HG03460 (cell line): Measurements from ENCODE around the gene NUDT1.

ENCODE experiments used
- ATAC-seq: cut with Tn5 transposase; IDR thresholded peaks from one replicate; pipeline ENCODE4 v1.9.1; 2021; ENCODE audit not compliant: unreplicated experiment

NUDT1 gene

DNA sequence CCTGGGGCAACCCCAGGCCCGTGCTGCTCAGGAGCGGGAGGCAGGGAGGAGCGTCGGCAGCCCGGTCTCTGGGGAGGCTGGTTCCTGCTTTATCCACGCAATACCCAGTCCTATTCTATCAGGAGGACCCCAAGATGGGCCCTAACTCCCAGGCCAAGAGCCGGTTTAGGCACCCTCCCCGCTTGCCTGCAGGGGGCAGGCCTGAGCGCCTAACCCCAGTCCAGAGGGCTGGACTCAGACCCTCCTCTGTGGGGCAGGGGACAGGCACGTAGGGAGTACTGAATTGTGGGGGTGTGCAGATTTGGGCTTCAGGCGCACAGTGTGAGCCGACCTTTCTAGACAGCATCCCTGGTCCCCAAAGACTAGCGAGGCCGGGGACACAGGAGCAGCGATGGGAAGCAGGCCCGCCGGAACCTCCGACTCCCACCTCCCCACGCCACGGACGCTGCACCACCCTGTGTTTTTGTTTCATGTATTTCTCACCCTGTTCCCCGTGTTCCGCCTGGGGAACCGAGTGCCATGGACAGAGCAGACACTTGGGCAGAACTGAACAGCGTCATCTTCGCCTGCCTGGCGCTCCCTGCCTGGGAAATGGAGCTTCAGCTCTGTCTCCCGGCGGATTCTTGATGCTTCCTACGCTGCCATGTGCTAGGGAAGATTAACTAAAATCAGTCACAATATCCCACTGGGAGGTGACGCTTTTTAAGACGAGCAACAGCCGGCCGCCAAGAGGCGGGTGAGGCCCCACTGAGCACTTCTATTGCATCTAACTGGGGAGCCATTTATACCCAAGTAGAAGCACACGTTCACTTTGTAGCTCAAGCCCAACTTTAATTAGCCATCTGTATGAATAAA is 5.3 kb downstream of the NUDT1 start:
- no peak for ATAC-seq

DNA sequence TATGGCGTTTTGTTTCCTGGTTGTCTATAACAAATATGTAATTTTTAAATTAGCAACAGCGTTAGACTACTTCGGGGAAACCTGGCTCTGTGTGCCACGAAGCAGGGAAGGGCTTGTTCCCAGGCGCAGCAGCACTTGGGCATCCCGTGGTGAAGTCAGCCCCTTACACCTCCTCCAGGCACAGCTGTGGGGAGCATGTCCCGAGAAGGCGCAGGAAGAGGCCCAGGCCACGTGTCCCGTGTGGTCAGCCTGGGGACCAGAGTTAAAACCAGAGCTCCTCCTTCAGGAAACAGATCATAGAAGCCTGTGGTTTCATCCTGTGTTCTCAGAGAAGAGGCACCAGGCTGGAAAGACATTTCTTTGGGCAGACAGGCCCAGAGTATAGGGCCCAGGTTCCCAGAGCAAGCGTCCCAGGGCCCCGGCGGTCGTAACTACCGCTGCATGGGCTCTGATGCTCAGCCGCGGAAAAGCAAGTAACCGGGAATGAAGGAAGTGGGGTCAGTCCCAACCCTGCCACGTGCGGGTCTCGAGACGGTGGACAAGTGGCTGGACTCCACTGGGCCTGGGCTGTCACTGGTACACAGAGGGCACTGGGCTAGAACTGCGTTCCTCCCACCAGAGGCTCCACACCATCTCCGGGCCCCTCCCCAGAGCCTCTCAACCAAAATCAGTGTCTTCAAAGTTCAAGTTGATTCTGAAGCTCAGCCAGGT is 7.1 kb downstream of the NUDT1 start:
- ATAC-seq = peak; percentile 61

DNA sequence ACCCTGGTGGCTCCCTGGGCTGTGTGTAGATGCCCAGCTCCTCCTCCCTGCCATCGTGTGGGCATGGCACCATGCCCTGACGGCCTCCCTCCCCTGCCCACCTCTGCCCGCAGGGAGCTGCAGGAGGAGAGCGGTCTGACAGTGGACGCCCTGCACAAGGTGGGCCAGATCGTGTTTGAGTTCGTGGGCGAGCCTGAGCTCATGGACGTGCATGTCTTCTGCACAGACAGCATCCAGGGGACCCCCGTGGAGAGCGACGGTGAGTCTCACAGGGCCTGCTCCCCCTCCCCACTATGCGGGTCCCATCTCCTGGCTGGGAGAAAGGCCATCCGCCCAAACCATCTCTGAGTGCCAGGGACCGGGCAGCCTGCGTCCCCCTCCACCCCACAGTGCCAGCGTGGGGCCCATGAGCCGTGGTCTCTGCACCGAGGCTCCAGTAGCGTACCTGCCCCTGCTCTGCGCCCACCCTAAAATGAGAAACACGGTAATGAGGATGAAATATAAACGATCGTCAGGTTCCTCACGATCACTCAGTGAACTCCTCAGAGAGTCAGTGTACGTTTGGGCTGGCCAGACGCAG is 7.8 kb downstream of the NUDT1 start:
- no peak for ATAC-seq

DNA sequence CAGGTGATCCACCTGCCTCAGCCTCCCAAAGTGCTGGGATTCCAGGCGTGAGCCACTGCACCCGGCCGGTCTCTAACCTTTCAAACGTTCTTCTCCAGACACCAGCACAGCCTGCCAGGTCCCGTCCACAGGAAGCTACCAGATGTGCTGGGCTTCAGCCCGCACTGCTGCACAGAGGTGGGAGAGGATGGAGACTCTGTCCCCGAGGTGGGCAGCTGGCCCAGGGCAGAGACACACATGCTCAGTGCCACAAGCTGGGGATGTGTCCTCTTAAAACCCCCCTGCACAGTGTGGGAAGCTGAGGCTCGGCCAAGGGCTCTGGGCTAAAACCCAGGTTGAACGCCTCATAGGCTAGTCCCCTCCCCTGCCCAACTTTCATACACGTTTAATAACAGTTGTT is 9.4 kb downstream of the NUDT1 start:
- ATAC-seq = no peak

DNA sequence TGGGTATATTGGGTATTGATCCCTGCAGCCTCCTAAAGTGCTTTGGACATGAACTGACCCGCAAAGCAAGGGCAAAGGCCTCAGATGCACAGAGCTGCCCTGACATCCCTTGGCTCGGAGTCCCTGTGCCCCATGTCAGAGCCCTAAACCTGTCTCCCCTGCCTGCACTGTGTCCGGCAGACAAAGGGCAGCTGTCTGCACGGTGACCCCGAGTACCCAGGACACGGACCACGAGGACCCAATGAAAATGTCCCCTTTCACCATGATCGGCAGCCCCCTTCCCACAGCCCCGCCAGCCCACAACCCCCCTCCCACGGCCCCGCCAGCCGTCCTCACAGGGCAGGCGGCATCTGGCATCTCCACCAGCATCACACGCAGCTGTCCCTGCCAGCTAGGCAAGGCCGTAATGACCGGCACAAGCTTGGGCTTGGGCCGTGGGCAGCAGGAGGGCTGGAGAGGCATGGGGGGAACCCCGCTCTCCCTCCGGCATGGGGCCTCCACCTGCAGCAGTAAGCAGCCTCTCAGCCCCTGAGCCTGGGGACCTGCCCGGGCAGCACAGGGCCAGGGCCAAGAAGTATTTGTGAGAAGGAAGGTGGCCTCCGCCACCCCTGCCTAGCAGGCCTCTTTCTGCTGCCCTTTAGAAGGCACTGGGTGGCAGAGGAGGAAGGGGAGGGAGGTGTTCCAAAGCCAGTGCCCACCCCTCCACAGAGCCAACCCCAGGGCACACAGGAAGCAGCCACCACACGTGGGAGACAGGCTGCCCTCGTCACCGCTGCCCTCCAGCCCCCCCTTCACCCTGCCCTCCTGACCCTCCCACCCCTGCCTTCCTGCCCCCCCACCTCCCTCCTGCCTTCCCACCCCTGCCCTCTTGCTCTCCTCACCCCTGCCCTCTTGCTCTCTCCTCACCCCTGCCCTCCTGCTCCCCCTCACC is 10.1 kb downstream of the NUDT1 start:
- no peak for ATAC-seq

DNA sequence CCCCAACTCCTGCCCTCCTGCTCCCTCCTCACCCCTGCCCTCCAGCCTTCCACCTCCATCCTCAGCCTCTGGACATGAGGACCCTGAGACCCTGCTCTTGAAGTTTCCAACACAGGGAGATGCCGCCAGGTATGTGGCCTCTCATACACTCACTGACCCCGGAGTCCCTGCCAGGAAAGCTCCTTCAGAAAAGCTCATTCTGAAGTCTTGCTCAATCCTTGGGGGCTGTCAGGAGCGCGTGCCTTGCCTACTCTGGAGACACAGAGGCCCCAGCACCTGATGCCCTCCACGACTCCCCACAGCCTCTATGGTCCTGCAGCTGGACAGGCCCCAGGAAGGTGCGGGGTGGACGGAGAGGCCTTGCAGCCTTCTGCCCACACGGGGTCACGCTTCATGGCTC is 11.0 kb downstream of the NUDT1 start:
- no peak for ATAC-seq

DNA sequence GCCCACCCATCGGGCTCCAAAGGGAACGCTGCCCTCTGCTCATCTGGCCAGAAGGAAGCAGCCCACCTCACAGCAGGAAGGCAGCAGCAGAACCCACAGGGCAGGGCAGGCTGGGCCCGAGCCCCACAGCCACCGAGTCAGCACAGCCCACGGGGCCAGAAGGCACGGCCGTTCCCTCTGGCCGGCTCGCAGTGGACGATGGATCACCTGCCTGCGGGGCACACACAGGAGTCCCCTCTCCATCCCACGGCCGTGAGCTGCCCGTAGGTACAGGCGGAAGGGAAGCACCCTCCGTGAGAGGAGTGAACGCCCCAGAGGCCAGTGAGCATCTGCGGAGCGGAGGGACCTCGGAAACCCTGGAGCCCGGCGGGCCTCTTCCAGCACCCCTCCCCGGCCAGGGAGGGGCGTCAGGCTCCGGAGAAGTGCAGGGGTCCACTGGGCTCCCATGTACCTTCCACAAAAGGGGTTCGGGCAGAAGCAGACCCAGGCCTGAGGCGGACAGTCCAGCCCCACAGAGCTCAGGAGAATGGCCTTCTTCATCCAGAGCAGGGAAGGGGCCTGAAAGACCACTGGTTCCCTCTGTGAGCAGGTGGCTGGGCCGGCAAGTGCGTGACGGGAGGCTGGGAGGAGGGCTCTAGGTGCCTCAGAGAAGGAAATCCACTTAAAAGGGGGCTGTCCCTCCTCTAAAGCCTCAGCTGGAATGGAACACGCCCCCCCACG is 11.7 kb downstream of the NUDT1 start:
- ATAC-seq = no peak

DNA sequence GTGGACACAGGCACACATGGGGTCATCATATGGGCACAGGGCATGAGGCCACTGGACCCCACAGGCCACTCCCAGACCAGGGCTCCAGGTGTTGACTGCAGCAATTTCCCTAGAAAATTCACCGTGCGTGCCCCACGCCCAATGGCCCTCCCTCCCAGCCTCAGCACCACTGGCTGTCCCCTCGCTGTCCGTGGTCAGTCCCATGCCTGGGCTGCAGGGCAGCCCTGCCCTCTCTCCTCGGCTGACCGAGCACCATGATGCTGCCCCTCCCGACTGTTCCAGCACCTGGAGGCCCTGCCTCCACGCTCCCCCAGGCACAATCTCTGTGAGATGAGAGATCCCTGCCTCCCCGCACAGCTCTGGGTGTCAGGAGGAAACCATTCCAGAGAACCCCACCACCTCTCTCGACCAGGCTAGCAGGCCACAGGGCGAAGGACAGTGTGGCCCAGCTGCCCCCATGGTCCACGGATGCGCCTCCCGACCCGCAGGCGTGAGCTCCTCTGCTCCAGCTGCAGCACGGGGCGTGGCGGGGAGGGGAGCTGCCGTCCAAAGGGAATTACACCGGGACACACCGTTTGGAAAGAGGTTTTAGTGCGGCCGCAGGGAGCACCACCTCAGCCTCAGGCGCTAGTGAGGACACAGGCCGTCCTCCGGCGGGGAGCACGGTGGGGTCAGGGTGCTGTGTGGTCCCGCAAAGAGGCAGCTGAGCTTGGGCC is 12.6 kb downstream of the NUDT1 start:
- ATAC-seq = no peak

DNA sequence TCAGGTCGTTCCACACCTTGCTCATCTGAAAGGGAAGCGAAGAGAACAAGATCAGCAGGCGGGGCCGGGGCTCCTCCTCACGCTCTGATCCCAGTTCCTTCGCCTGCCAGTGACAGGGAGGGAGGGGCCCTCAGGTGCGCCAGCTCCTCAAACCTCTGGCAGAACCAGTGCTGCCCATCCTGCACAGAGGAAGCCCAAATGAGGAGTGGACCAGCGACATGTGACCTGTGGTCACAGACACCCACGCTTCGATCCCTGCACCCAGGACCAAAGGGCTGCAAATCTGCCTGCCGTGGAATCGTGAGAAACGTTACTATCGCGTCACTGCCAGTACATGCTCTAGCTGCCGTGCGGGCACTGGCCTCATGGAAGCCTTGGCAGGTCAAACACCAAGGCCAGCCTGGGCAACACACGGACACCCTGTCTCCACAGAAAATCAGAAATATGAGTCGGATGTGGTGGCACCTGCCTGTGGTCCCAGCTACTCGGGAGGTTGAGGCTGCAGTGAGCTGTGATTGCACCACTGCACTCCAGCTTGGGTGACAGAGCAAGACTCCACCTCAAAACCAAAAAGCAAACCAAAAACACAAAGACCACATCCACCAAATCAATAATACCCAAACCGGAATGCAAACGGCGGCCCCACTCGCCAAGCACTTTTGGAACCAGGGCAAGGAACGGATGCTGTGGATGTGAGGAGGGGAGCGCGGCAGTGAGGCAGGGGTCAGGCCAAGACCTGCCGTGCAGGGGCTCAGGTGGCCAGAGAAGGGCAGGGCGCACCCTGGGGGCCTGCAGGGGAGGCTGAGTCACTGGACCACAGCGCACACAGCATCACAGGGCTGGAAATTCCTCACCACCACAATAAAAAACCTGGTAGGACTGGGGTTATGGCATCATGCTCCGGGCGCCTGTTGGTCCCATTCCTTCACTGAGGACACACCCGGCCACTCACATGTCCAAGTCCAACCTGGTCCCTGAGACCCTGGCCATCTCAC is 13.4 kb downstream of the NUDT1 start:
- ATAC-seq = no peak

DNA sequence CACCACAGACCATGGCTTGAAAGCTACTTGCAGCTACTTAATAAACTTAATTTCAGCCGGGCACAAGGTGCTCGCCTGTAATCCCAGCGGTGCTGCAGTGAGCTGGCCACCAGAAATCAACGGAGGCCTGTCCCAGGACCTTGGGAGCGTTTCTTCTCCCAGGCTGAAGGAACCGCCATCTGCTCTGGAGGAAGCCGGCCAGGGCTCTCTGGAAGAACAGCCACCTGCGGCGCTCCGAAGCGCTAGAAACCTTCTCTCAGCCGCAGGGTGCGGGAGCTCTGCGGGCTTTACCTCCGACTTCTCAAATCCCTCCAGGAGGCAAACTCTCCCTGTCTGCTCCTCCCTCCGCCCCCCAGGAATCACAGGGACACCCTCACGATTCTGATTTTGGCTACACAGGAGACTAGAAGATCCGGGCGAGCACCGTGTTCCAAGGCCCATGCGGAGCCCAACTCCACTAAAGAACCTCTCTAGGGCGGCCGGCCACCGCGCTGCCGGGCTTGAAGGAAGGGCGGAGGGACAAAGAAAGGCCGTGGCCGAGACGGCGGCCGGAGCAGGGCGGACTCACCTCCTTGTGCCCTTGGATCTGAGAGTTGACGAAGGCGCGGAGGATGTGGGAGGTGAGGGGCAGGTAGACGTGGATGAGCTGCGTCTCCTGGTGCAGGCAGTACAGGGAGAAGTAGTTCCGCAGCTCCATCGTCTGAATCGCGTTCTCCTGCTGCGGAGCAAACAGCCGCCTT is 14.4 kb downstream of the NUDT1 start:
- no peak for ATAC-seq

DNA sequence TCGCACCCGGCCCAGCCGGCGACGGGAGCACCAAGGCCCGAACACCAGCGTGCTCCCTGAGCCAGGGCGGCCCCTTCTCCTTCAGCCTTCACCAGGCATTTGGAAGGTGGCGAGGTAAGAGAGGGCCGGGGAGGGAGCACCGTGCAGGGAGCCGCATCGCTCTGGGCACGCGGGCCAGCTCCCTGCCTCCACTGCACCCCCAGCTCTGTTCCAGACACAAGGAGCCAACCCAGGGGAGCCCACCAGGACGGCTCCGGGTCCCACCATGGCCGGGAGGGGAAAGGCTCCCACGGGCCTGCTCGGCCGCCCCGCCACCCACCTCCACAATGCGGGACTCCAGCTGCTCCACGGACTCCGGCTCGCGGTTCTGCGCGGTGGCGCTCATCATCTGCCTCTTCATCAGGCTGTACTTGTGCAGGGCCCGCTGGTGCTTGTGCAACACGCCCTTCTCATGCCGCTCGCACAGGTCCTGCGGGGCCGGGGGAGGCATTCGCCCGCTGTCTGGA is 15.1 kb downstream of the NUDT1 start:
- ATAC-seq = no peak

DNA sequence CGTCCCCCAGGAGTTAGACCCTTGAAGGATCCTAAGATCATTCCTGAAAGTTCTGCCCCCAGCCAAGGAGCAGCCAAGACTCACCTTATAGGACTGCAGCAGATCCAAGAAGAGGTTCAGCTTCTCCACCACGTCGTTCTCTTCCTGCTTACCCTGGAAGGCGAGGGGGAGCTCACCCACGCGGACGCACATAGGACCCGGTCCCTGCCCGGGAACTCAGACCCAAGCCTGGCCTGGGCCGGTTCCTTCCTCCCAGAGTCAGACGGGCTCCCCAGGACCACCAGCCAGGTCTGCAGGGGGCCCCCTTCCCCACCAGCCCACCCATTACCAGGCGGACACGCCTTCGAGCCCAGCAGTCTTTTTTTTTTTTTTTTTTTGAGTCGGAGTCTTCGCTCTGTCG is 15.6 kb downstream of the NUDT1 start:
- no peak for ATAC-seq

DNA sequence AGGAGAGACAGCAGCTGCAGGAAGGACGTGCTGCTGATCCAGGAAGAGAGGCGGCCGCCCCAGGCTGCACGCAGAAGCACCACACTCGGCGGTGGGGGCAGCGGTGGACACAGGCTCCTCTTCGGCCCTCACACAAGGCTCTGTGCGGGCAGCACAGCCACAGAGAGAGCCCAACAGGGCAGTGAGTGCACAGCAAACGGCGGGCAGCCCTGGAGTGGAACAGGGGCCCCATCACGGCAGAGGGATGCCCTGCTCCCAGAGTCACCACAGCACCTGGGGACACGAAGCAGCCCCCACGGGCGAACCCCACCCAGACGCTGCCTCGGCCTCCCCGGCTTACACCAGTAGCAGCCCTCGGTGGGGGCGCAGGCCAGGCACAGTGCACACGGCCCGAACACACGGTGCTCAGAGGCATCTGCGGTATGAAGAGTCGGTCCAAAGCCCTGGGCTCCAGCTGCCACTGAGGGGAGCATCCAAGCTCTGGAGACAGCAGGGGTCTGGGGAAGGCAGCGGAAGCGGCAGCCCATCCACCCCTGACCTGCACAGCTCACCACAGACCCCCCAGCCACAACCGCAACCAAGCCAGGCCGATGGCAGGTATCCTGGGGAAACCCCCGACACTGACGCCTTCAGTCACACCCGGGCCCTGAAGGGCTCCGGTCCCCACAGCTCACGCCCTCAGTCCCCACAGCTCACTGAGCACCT is 16.8 kb downstream of the NUDT1 start:
- peak; percentile 60 for ATAC-seq

DNA sequence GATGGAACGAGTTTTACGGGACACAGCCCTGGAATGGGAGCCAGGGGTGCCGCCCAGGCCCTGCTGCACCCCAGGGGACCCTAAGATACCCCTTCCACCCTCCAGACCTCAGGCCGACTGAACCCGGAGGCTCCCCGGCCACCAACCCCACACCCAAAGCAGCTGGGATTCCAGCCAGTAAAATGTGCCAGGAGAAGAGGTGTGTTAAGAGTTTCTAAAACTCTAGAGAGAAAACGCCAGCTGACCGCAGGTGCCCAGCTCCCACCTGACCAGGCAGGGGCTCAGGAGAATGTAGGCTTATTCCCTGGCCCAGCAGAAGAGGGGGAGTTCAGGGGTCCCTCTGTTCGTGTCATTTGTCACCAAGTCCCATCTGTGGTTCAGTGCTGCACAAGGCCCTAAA is 17.5 kb downstream of the NUDT1 start:
- ATAC-seq = no peak

DNA sequence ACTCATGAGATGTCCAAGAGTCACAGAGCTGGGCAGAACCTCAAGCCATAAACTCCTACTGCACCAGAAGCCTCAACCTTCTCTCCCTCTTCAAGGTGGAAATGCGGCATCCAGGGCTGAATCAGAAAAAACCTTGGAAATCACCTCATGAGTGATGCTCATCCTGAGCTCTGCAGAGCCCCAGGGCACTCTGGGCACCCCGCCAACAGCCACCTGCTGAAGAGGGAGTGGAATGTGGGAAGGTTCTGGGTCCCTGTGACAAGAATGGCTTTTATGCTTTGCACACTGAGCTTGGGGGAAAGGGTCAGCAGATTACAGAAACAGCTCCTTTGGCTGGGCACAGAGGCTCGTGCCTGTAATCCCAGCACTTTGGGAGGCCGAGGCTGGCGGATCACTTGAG is 18.8 kb downstream of the NUDT1 start:
- no peak for ATAC-seq

DNA sequence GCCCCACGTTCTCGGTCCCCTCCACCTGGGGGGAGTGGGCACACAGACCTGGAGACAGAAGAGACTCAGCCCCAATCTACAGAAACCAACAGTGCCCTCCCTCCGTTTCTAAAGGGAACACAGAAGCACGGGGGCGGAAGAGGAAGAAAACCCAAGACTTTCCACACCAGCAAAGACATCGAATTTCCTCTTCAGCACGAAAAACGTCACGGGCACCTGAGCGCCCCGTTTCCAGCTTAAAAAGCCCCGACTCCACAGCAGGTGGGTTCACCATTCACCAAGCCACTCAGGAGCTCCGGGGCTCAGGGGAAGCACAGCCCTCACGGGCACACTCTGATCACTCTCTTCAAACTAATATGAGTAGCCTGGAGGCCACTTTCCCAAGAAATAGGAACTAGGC is 19.6 kb downstream of the NUDT1 start:
- no peak for ATAC-seq

DNA sequence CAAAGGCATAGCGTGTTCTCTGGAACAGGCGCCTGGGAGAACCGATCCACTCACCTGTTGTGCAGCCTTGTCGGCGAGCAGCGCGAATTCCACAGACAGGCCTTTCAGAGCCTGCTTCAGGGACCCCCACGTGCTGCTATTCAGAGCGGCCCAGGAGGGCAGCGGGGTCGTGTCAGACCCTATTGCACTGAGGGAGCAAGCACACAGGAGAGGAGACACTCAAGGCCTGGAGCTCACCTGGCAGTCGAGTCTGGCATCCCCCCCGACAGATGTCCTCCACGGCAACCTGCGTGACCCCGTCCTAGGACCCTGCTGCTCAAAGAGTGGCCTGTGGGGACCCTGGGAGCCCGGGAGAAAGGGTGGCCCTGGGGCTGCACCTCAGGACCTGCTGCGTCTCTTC is 21.1 kb downstream of the NUDT1 start:
- no peak for ATAC-seq
